Forelimb muscle (tissue), 1 donor: Measurements from ENCODE around the gene GGA3. TPM values are rescaled to one million over a fixed set of nuclear protein-coding genes. Genes with fewer than 3 reads are reported as not detected.
"Not testable (repeated sequence)": the region's sequence is repeated elsewhere in the genome, so short reads cannot be mapped to it uniquely, and the experiment has no call there.

Experiments used
- DNase-seq: peaks from one replicate; pipeline ENCODE4 v3.0.0-alpha.2; 2013; ENCODE audit warnings: low read depth
- polyA plus RNA-seq: library from polyadenylated mRNA; unstranded; fragments of 120-200 nt; gene quantifications from one replicate; pipeline ENCODE4 v1.2.1, GENCODE V29; 2013; ENCODE audit not compliant: insufficient read length

GGA3 gene
- 29.9 TPM for polyA plus RNA-seq

GRCh38 chr17:75261336-75262111 lies at the start of gene GGA3, which contains the start of gene MRPS7:
Gene GGA3, minus strand, starts transcription at chr17:75261606. Its CDS starts 19 bp downstream, at chr17:75261587.
Gene MRPS7, plus strand, starts transcription at chr17:75261879. Its CDS starts 22 bp downstream, at chr17:75261901.
- DNase-seq = peak; percentile 79

- DNase-seq = no peak
These were observed 47.6 kb upstream of the GGA3 start for GRCh38 chr17:75308732-75309629.

GRCh38 chr17:75307957-75308731 lies 46.7 kb upstream of the GGA3 start:
- DNase-seq = no peak

GRCh38 chr17:75301502-75302206 lies 40.2 kb upstream of the GGA3 start:
- DNase-seq = no peak

- DNase-seq = no peak
These were observed 39.6 kb upstream of the GGA3 start for GRCh38 chr17:75301049-75301448.

- DNase-seq = no peak
These were observed 38.9 kb upstream of the GGA3 start for GRCh38 chr17:75300280-75300679.

GRCh38 chr17:75295201-75296158 lies 34.1 kb upstream of the GGA3 start:
- DNase-seq = no peak

- DNase-seq = not testable (repeated sequence)
These were observed 31.5 kb upstream of the GGA3 start for GRCh38 chr17:75292810-75293448.

GRCh38 chr17:75289832-75290337 lies 28.5 kb upstream of the GGA3 start:
- no peak for DNase-seq

GRCh38 chr17:75289115-75289831 lies 27.9 kb upstream of the GGA3 start, which contains the start of gene SLC25A19:
Gene SLC25A19, minus strand, starts transcription at chr17:75289433. Its CDS starts 2,669 bp downstream, at chr17:75286764.
- peak; percentile 98 for DNase-seq

- no peak for DNase-seq
These were observed 27.3 kb upstream of the GGA3 start for GRCh38 chr17:75288770-75289114.

- no peak for DNase-seq
These were observed 27.0 kb upstream of the GGA3 start for GRCh38 chr17:75288359-75288758.

- DNase-seq = no peak
These were observed 25.8 kb upstream of the GGA3 start for GRCh38 chr17:75287221-75287620.

- no peak for DNase-seq
These were observed 23.7 kb upstream of the GGA3 start for GRCh38 chr17:75285123-75285522.

- not testable (repeated sequence) for DNase-seq
These were observed 18.8 kb upstream of the GGA3 start for GRCh38 chr17:75280189-75280588.

- no peak for DNase-seq
These were observed 16.3 kb upstream of the GGA3 start for GRCh38 chr17:75277664-75278071.

- DNase-seq = no peak
These were observed 12.7 kb upstream of the GGA3 start for GRCh38 chr17:75273977-75274708.

GRCh38 chr17:75272848-75273184 lies 11.4 kb upstream of the GGA3 start:
- DNase-seq = no peak
